ENCODE measurements around the gene SMARCAL1. TPM values are rescaled to one million over a fixed set of nuclear protein-coding genes. Genes with fewer than 3 reads are reported as not detected.

Gene SMARCAL1
- total RNA-seq, 1 experiment from 2014 or later, result 25.4 TPM

DNA sequence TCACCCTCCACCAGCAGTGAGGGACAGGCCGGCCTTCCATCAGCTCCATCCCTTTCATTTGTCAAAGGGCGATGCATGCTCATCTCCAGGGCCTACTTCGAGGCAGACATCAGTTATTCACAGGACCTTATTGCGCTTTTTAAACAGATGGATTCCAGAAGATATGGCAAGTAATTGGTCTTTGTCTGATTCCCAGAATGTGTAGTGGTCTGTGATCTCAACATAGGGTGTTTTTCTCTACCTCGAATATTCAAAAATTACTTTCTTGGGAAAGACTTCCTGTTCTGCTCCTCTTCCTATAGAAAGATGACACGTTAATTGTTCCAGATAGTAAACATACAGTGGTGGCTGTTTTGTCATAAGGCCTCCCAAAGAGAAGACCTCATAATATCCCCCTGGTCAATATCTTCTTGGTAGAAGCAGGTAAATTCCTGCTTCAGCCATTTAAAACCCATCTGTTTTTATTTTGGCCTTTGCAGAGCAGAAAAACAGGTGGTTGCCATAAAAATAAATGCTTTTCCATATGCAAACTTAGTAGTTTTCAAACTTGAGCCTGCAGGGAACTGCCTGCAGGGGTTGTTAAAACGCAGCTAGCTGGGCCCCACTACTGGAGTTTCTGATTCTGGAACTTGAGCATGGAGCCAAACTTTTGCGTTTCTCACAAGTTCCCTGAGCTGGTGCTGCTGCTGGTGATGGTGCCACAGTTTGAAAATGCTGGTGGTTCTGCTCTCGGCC, 8.2 kb downstream of the SMARCAL1 start:
- BruUV-seq (replicated peaks), result no TSS peak
- Mint-ChIP-seq H3K9me3 (ENCODE audit: low read depth, unreplicated experiment) (no peaks in the 10 kb centered on the region), H3K4me1 (ENCODE audit: low read depth, unreplicated experiment) (no peaks in the 10 kb centered on the region), H3K27me3 (ENCODE audit: unreplicated experiment) (no peaks in the 10 kb centered on the region), H3K27ac (ENCODE audit: unreplicated experiment) (no peak overlapping the region), H3K36me3 (ENCODE audit: insufficient read depth, unreplicated experiment) (peaks cover 11% of the 10 kb centered on the region), H3K4me3 (ENCODE audit: low read depth, unreplicated experiment) (no peak overlapping the region)
- CTCF ChIA-PET, result no interaction called here
- intact Hi-C loops (cut with micrococcal nuclease; ENCODE audit: unreplicated experiment), result no loop called here
- TF ChIP-seq, protein P1, sequence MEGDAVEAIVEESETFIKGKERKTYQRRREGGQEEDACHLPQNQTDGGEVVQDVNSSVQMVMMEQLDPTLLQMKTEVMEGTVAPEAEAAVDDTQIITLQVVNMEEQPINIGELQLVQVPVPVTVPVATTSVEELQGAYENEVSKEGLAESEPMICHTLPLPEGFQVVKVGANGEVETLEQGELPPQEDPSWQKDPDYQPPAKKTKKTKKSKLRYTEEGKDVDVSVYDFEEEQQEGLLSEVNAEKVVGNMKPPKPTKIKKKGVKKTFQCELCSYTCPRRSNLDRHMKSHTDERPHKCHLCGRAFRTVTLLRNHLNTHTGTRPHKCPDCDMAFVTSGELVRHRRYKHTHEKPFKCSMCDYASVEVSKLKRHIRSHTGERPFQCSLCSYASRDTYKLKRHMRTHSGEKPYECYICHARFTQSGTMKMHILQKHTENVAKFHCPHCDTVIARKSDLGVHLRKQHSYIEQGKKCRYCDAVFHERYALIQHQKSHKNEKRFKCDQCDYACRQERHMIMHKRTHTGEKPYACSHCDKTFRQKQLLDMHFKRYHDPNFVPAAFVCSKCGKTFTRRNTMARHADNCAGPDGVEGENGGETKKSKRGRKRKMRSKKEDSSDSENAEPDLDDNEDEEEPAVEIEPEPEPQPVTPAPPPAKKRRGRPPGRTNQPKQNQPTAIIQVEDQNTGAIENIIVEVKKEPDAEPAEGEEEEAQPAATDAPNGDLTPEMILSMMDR (IDR thresholded peaks at IDR 0.05; ENCODE audit: unreplicated experiment), result no peak
- DNase-seq, result no peak

GRCh38 chr2:216423071-216423470, 10.8 kb downstream of the SMARCAL1 start:
- Mint-ChIP-seq H3K4me3 (ENCODE audit: low read depth, unreplicated experiment) (no peak overlapping the region), H3K27me3 (ENCODE audit: unreplicated experiment) (no peaks in the 10 kb centered on the region), H3K9me3 (ENCODE audit: low read depth, unreplicated experiment) (no peaks in the 10 kb centered on the region), H3K4me1 (ENCODE audit: low read depth, unreplicated experiment) (no peaks in the 10 kb centered on the region), H3K27ac (ENCODE audit: unreplicated experiment) (no peak overlapping the region), H3K36me3 (ENCODE audit: insufficient read depth, unreplicated experiment) (peaks cover 13% of the 10 kb centered on the region)
- CTCF ChIA-PET, result no interaction called here
- intact Hi-C loops (cut with micrococcal nuclease; ENCODE audit: unreplicated experiment), result no loop called here
- TF ChIP-seq, protein P1 (IDR thresholded peaks at IDR 0.05; ENCODE audit: unreplicated experiment), result no peak
- BruUV-seq (replicated peaks), result no TSS peak
- no peak for DNase-seq

DNA sequence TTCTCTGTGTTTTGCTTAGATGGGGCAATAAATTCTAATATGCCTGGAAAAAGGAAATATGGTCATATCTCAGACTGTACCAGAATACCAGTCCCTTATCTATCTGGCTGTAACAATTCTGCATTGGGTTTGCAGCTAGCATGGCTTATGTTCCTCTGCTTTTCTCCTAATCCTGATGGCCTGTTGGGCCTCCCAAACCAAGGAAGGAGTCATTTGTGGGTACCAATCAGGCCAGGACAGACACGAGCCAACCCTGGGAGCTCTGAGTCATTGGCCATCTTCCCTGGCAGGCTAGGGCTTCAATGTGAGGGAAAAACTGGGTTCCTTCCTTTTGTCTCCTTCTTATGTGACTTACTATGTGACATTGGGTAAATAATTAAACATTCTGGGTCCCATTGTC, 12.0 kb downstream of the SMARCAL1 start:
- H3K36me3 Mint-ChIP-seq (ENCODE audit: insufficient read depth, unreplicated experiment), result peaks cover 13% of the 10 kb centered on the region
- no peaks in the 10 kb centered on the region for H3K9me3 Mint-ChIP-seq (ENCODE audit: low read depth, unreplicated experiment)
- H3K27me3 Mint-ChIP-seq (ENCODE audit: unreplicated experiment), result no peaks in the 10 kb centered on the region
- intact Hi-C loops (cut with micrococcal nuclease; ENCODE audit: unreplicated experiment), result no loop called here
- H3K4me1 Mint-ChIP-seq (ENCODE audit: low read depth, unreplicated experiment), result no peaks in the 10 kb centered on the region
- no peak overlapping the region for H3K27ac Mint-ChIP-seq (ENCODE audit: unreplicated experiment)
- no peak for DNase-seq
- H3K4me3 Mint-ChIP-seq (ENCODE audit: low read depth, unreplicated experiment), result no peak overlapping the region
- BruUV-seq (replicated peaks), result no TSS peak
- CTCF ChIA-PET, result interaction anchor here (0.8 kb wide), 1 partner anchor 13 kb away, joined by 3 read pairs; no protein-coding TSS in a partner anchor
- TF ChIP-seq, protein P1 (IDR thresholded peaks at IDR 0.05; ENCODE audit: unreplicated experiment), result no peak

GRCh38 chr2:216425008-216425787, 12.9 kb downstream of the SMARCAL1 start:
- TF ChIP-seq, protein P1 (IDR thresholded peaks at IDR 0.05; ENCODE audit: unreplicated experiment), result no peak
- peaks cover 18% of the 10 kb centered on the region for H3K36me3 Mint-ChIP-seq (ENCODE audit: insufficient read depth, unreplicated experiment)

More at GRCh38 chr2:216425008-216425787, 12.9 kb downstream of the SMARCAL1 start:
- Mint-ChIP-seq H3K4me3 (ENCODE audit: low read depth, unreplicated experiment) (no peak overlapping the region), H3K27me3 (ENCODE audit: unreplicated experiment) (no peaks in the 10 kb centered on the region), H3K27ac (ENCODE audit: unreplicated experiment) (no peak overlapping the region), H3K9me3 (ENCODE audit: low read depth, unreplicated experiment) (no peaks in the 10 kb centered on the region), H3K4me1 (ENCODE audit: low read depth, unreplicated experiment) (no peaks in the 10 kb centered on the region)
- no peak for DNase-seq
- CTCF ChIA-PET, result no interaction called here
- no TSS peak for BruUV-seq (replicated peaks)
- intact Hi-C loops (cut with micrococcal nuclease; ENCODE audit: unreplicated experiment), result no loop called here

Data from Calu3 (cell line).